HG03442 (cell line): ENCODE results near the gene RNU5D-1.
"Not testable (repeated sequence)": the region's sequence is repeated elsewhere in the genome, so short reads cannot be mapped to it uniquely, and the experiment has no call there.

Experiments used
- ATAC-seq: cut with Tn5 transposase; IDR thresholded peaks from one replicate; pipeline ENCODE4 v1.9.1; 2021; ENCODE audit warnings: mild to moderate bottlenecking, moderate library complexity; ENCODE audit not compliant: unreplicated experiment

Gene RNU5D-1

GRCh38 chr1:44701141-44701573 is 29.8 kb downstream of the RNU5D-1 start:
- no peak for ATAC-seq

- no peak for ATAC-seq
These were observed 30.4 kb downstream of the RNU5D-1 start for GRCh38 chr1:44700573-44700972.

- ATAC-seq = not testable (repeated sequence)
These were observed 31.6 kb downstream of the RNU5D-1 start for GRCh38 chr1:44699375-44699774.

- ATAC-seq = no peak
These were observed 32.8 kb downstream of the RNU5D-1 start for GRCh38 chr1:44698138-44698537.

GRCh38 chr1:44696789-44697345 is 34.1 kb downstream of the RNU5D-1 start:
- ATAC-seq = no peak

- no peak for ATAC-seq
These were observed 34.9 kb downstream of the RNU5D-1 start for GRCh38 chr1:44696101-44696500.

GRCh38 chr1:44695671-44696070 is 35.3 kb downstream of the RNU5D-1 start:
- ATAC-seq = no peak

- peak; percentile 61 for ATAC-seq
These were observed 36.0 kb downstream of the RNU5D-1 start for GRCh38 chr1:44694863-44695478.

GRCh38 chr1:44693900-44694299 is 37.1 kb downstream of the RNU5D-1 start:
- ATAC-seq = no peak

- ATAC-seq = no peak
These were observed 37.8 kb downstream of the RNU5D-1 start for GRCh38 chr1:44693159-44693558.

- ATAC-seq = no peak
These were observed 41.6 kb downstream of the RNU5D-1 start for GRCh38 chr1:44689447-44689765.

GRCh38 chr1:44688760-44689446 is 42.1 kb downstream of the RNU5D-1 start:
- no peak for ATAC-seq

- ATAC-seq = no peak
These were observed 45.1 kb downstream of the RNU5D-1 start for GRCh38 chr1:44685881-44686280.

GRCh38 chr1:44685218-44685617 is 45.8 kb downstream of the RNU5D-1 start:
- no peak for ATAC-seq

GRCh38 chr1:44684525-44684924 is 46.4 kb downstream of the RNU5D-1 start:
- peak; percentile 74 for ATAC-seq

GRCh38 chr1:44682883-44683265 is 48.1 kb downstream of the RNU5D-1 start:
- ATAC-seq = no peak

- ATAC-seq = no peak
These were observed 48.8 kb downstream of the RNU5D-1 start for GRCh38 chr1:44681905-44682882.
